ENCODE results near the gene ANXA11. TPM values are rescaled to one million over a fixed set of nuclear protein-coding genes. Genes with fewer than 3 reads are reported as not detected.

Gene ANXA11
- total and polyA plus RNA-seq, 2 experiments from 2014 or later: 92.8 to 168 TPM

GRCh38 chr10:80158598-80159127 lies 46.7 kb downstream of the ANXA11 start:
- H4K20me1 ChIP-seq (ENCODE audit: insufficient read depth, poor library complexity, severe bottlenecking): no peaks in the 10 kb centered on the region
- no peaks in the 10 kb centered on the region for H3K79me2 ChIP-seq
- H3K27ac ChIP-seq: peak overlapping the region; percentile 92
- DNase-seq (ENCODE audit: low spot score): peak; percentile 89
- 64% methylated on average over 14 of the region's 14 CpGs for WGBS (ENCODE audit: low lambda C conversion rate, missing lambda C conversion rate)
- no peak overlapping the region for H2AFZ ChIP-seq
- TF ChIP-seq CTCF (IDR thresholded peaks at IDR 0.05; ENCODE audit: poor library complexity) (no peak), EZH2phosphoT487 (IDR thresholded peaks at IDR 0.05; ENCODE audit: low read depth, severe bottlenecking, unreplicated experiment) (no peak), EZH2 (IDR thresholded peaks at IDR 0.05; ENCODE audit: borderline replicate concordance) (no peak)
- H3K9me2 ChIP-seq (replicated peaks; ENCODE audit: insufficient read depth): no peaks in the 10 kb centered on the region
- H3K9me3 ChIP-seq (ENCODE audit: low read depth): no peaks in the 10 kb centered on the region
- no peak overlapping the region for H3K4me2 ChIP-seq
- no peaks in the 10 kb centered on the region for H3K36me3 ChIP-seq (replicated peaks; ENCODE audit: insufficient read depth, low read depth)
- H3K4me1 ChIP-seq (ENCODE audit: insufficient read depth): peaks cover 18% of the 10 kb centered on the region
- no peak overlapping the region for H3K4me3 ChIP-seq
- H3K27me3 ChIP-seq: no peaks in the 10 kb centered on the region

GRCh38 chr10:80158126-80158525 lies 47.2 kb downstream of the ANXA11 start:
- H3K27me3 ChIP-seq: no peaks in the 10 kb centered on the region
- H3K4me3 ChIP-seq: no peak overlapping the region
- peak overlapping the region; percentile 92 for H3K27ac ChIP-seq
- no peak overlapping the region for H2AFZ ChIP-seq
- peaks cover 18% of the 10 kb centered on the region for H3K4me1 ChIP-seq (ENCODE audit: insufficient read depth)
- TF ChIP-seq EZH2 (IDR thresholded peaks at IDR 0.05; ENCODE audit: borderline replicate concordance) (no peak), CTCF (IDR thresholded peaks at IDR 0.05; ENCODE audit: poor library complexity) (no peak), EZH2phosphoT487 (IDR thresholded peaks at IDR 0.05; ENCODE audit: low read depth, severe bottlenecking, unreplicated experiment) (no peak)
- no peak for DNase-seq (ENCODE audit: low spot score)
- H3K9me2 ChIP-seq (replicated peaks; ENCODE audit: insufficient read depth): no peaks in the 10 kb centered on the region
- no peaks in the 10 kb centered on the region for H3K36me3 ChIP-seq (replicated peaks; ENCODE audit: insufficient read depth, low read depth)
- 85% methylated on average over 5 of the region's 5 CpGs for WGBS (ENCODE audit: low lambda C conversion rate, missing lambda C conversion rate)
- H3K4me2 ChIP-seq: peak overlapping the region; percentile 13
- no peaks in the 10 kb centered on the region for H4K20me1 ChIP-seq (ENCODE audit: insufficient read depth, poor library complexity, severe bottlenecking)
- no peaks in the 10 kb centered on the region for H3K9me3 ChIP-seq (ENCODE audit: low read depth)
- H3K79me2 ChIP-seq: no peaks in the 10 kb centered on the region

- WGBS (ENCODE audit: low lambda C conversion rate, missing lambda C conversion rate): over 99% methylated on average over 14 of the region's 14 CpGs
Observed at GRCh38 chr10:80157561-80157960, 47.8 kb downstream of the ANXA11 start.

More at GRCh38 chr10:80157561-80157960, 47.8 kb downstream of the ANXA11 start:
- no peaks in the 10 kb centered on the region for H3K79me2 ChIP-seq
- DNase-seq (ENCODE audit: low spot score): no peak
- H4K20me1 ChIP-seq (ENCODE audit: insufficient read depth, poor library complexity, severe bottlenecking): no peaks in the 10 kb centered on the region
- peaks cover 18% of the 10 kb centered on the region for H3K4me1 ChIP-seq (ENCODE audit: insufficient read depth)
- H3K36me3 ChIP-seq (replicated peaks; ENCODE audit: insufficient read depth, low read depth): no peaks in the 10 kb centered on the region
- no peak overlapping the region for H3K4me2 ChIP-seq
- no peaks in the 10 kb centered on the region for H3K27me3 ChIP-seq
- H2AFZ ChIP-seq: no peak overlapping the region
- no peak for TF ChIP-seq EZH2 (IDR thresholded peaks at IDR 0.05; ENCODE audit: borderline replicate concordance)
- TF ChIP-seq CTCF (IDR thresholded peaks at IDR 0.05; ENCODE audit: poor library complexity): no peak
- no peak for TF ChIP-seq EZH2phosphoT487 (IDR thresholded peaks at IDR 0.05; ENCODE audit: low read depth, severe bottlenecking, unreplicated experiment)
- no peak overlapping the region for H3K4me3 ChIP-seq
- no peaks in the 10 kb centered on the region for H3K9me3 ChIP-seq (ENCODE audit: low read depth)
- H3K27ac ChIP-seq: peak overlapping the region; percentile 92
- no peaks in the 10 kb centered on the region for H3K9me2 ChIP-seq (replicated peaks; ENCODE audit: insufficient read depth)

All from hepatocyte (in vitro differentiated cells).